T-helper 2 cell treated with Interferon-gamma antibody and Interleukin-4, amounts not matched to agents 5 μg/mL and 100 μg/mL, for 36 hours (primary cell): ENCODE measurements around the gene SLC39A3.
A peak's percentile ranks its signal among the peaks of the same experiment; 100 is the strongest.

Experiments
- DNase-seq: peaks from one replicate; pipeline ENCODE4 v3.0.0; 2021; ENCODE audit warnings: low spot score
- H3K27ac Mint-ChIP-seq: one replicate; pipeline ENCODE4 v1.8.0; 2021; ENCODE audit warnings: mild to moderate bottlenecking, mixed read lengths
- H3K27me3 Mint-ChIP-seq: one replicate; pipeline ENCODE4 v1.8.0; 2021; ENCODE audit warnings: low read depth, mixed read lengths
- H3K36me3 Mint-ChIP-seq: one replicate; pipeline ENCODE4 v1.8.0; 2021; ENCODE audit warnings: low read depth, mixed read lengths
- H3K4me1 Mint-ChIP-seq: one replicate; pipeline ENCODE4 v1.8.0; 2021; ENCODE audit warnings: low read depth, mixed read lengths
- H3K4me3 Mint-ChIP-seq: one replicate; pipeline ENCODE4 v1.8.0; 2022; ENCODE audit warnings: mild to moderate bottlenecking, moderate library complexity, mixed read lengths
- H3K9me3 Mint-ChIP-seq: one replicate; pipeline ENCODE4 v1.8.0; 2021; ENCODE audit warnings: mixed read lengths

Gene SLC39A3, protein sequence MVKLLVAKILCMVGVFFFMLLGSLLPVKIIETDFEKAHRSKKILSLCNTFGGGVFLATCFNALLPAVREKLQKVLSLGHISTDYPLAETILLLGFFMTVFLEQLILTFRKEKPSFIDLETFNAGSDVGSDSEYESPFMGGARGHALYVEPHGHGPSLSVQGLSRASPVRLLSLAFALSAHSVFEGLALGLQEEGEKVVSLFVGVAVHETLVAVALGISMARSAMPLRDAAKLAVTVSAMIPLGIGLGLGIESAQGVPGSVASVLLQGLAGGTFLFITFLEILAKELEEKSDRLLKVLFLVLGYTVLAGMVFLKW

DNA sequence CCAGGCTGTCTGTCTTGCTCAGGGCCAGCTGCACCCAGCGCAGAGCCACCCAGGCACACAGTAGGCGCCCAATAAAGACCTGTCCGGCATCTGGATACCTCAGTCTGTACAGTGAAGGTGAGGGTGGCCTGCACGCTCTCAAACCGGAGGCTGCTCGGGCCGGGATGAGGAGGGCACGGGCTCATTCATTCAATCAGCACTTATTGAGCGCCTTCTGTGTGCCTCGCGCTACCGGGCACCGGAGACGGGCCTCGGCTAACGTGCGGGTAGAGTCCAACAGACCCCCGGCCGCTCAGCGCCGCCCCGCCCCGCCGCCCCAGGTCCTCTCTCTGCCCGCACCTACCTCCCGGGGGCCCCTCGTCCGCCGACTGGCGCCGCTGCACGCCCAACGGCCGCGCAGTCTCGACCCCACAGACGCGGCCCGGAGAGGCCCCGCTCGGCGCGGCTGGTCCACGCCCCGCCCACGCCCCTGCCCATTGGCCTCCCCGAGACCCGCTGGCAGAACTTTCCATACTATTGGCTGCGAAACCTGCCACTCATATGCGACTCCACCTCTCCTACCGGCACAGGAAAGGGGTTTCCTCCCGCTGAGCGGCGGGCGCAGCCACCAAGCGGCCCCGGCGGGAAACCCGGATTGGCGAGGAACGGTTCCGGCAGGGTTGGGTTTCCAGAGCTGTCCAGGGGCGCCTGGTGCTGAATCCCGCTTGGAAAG lies at the start of gene SLC39A3:
Gene SLC39A3, minus strand, starts transcription at position 416 of the 712 bp plus-strand sequence. CDS start 2,760 bp downstream, outside the sequence.
- Mint-ChIP-seq H3K27ac (peak within 1 kb of the TSS; percentile 83), H3K27me3 (peaks cover 12% of the 10 kb centered on the region), H3K9me3 (no peaks in the 10 kb centered on the region), H3K4me1 (peaks cover 12% of the 10 kb centered on the region), H3K4me3 (peak within 1 kb of the TSS; percentile 93), H3K36me3 (peaks cover 20% of the 10 kb centered on the region)
- DNase-seq = peak; percentile 97

DNA sequence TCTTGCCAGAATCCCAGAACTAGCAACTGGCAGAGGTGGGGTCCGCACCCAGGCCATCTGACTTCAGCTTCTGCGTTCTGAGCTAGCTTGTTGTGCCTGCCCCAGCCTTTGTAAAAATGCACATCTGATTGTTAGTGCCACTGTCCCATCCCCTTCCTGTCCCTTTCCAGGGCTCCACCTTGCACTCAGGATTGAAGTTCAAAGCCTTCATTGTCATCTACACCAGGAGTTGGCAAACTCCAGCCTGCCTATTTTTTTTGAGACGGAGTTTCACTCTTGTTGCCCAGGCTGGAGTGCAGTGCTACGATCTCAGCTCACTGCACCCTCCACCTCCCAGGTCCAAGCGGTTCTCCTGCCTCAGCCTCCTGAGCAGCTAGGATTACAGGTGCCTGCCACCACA lies 48.4 kb upstream of the SLC39A3 start:
- Mint-ChIP-seq H3K4me3 (peak overlapping the region; percentile 24), H3K9me3 (no peaks in the 10 kb centered on the region), H3K27me3 (no peaks in the 10 kb centered on the region), H3K27ac (no peak overlapping the region), H3K4me1 (peaks cover 25% of the 10 kb centered on the region), H3K36me3 (peaks cover 14% of the 10 kb centered on the region)
- DNase-seq = no peak

DNA sequence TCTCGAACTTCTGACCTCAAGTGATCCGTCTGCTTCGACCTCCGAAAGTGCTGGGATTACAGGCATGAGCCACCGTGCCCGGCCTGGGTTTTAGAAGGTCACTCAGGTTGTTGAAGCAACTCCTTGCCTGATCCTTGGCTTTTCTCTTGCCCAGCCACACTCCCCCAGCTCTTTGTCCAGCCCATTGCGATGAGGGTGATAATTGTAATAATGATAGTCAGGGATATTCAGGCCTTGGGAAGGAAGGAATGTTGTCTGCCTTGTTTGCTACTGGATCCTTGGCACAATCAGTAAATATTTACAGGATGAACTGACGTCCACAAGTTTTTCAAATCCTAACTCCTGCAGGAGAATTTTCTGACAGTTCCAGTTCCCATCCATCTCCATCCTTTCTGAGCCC lies 47.3 kb upstream of the SLC39A3 start:
- H3K27me3 Mint-ChIP-seq = no peaks in the 10 kb centered on the region

DNA sequence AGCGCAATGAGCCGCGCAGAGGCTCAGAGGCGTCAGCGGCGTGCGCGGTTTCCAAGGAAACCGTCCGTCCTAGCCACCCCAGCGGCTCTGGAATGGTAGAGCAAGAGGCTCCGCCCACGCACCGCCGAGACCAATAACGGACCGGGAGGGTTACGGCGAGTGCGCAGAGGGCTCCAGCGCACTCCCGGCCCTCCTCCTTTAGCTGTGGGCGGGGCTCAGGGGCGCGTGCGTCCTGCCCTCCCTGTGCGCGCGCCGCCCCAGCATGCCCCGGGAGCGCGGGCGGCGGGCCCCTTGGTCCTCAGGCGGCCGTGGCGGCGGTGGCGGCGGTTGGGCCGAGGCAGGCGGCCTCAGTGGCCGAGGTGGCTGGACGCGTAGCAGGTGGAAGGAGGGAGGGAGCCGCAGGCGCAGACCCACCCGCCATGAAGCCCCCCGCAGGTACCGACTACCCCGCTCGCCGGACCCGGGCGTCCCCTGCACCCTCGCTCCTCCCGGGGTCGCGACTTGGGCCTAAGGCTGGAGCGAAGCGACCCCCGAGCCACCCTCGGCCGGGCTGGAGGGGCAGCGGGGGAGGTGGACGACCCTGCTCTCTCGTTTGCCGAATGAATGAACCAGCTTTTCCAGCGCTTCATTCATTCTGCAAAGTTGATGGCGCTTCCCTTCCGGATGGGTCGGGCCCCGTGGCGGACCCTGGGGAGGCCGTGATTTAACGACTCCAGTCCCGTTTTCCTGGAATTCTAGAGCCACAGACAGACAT lies 45.6 kb upstream of the SLC39A3 start, which contains the start of gene THOP1:
Gene THOP1, plus strand, starts transcription at position 260 of the 754 bp plus-strand sequence. Its CDS starts 160 bp downstream, at position 420.
- Mint-ChIP-seq H3K4me3 (peak within 1 kb of the TSS; percentile 97), H3K27me3 (no peaks in the 10 kb centered on the region), H3K27ac (peak within 1 kb of the TSS; percentile 82), H3K4me1 (peaks cover 40% of the 10 kb centered on the region), H3K36me3 (peaks cover 11% of the 10 kb centered on the region), H3K9me3 (no peaks in the 10 kb centered on the region)
- peak; percentile 99 for DNase-seq

More for the DNA sequence above, 47.3 kb upstream of the SLC39A3 start:
- no peak for DNase-seq
- Mint-ChIP-seq H3K9me3 (no peaks in the 10 kb centered on the region), H3K4me1 (peaks cover 29% of the 10 kb centered on the region), H3K4me3 (peak overlapping the region; percentile 97), H3K27ac (no peak overlapping the region), H3K36me3 (peaks cover 14% of the 10 kb centered on the region)

DNA sequence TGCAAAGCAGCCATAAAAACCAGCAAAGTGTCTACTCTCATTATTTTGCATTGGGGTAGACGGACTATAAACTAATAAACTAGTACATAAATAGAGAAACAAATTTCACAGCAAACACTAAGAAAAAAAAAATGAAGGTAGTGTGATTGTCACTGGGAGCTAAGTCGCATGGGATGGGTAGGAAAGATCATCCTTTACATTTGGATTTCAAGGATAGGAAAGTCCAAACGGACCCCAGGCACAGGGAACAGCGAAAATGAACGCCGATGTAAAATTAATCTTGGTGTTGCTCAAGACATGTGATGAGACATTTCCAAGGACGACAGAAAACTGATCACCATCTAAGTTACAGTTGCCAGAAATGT lies 43.9 kb upstream of the SLC39A3 start:
- peak overlapping the region; percentile 93 for H3K27ac Mint-ChIP-seq
- peak overlapping the region; percentile 94 for H3K4me3 Mint-ChIP-seq
- no peaks in the 10 kb centered on the region for H3K9me3 Mint-ChIP-seq
- H3K36me3 Mint-ChIP-seq = peaks cover 8% of the 10 kb centered on the region
- H3K4me1 Mint-ChIP-seq = peaks cover 41% of the 10 kb centered on the region
- H3K27me3 Mint-ChIP-seq = no peaks in the 10 kb centered on the region
- DNase-seq = no peak

DNA sequence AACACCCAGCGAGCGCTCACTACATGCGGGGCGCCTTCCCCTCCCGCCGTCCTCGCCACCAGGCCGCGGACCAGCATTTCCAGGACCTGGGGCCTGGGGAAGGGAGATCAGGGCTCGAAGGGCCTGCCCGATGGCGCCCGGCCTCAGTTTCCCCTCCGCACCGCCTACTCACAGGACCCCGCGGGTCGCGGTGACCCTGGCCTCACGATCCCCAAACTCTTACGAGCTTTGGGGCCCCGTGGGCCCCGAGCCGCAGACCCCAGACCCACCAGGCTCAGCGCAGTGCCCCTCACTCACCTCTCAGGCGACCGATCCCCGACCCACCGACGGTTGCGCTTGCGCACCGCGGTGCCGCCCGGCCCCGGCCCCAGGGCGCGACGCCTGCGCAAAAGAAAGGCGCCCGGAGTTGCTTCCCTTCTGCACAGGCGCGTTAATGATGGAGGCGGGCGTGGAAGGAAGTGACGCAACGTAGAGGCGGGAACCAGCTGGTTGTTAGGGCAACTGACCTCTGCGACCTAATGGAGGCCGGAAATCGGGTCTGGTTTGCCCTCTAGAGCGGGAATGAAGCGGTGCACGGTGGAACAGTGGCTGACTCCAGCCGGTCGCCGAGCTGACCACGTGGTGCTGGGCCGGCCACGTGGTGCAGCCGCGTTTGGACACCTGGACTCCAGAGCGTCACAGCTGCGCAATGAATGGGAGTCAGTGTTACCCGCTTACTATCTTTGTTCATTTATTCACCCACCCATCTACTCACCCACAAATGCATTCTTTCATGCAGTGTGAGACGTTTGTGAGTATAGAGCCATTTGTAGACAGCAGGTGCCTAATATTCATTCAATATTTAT lies 43.3 kb upstream of the SLC39A3 start, which contains the start of gene SGTA:
Gene SGTA, minus strand, starts transcription at position 338 of the 845 bp plus-strand sequence. CDS start 14,205 bp downstream, outside the sequence.
- no peaks in the 10 kb centered on the region for H3K9me3 Mint-ChIP-seq
- peaks cover 41% of the 10 kb centered on the region for H3K4me1 Mint-ChIP-seq
- no peaks in the 10 kb centered on the region for H3K27me3 Mint-ChIP-seq
- H3K4me3 Mint-ChIP-seq = peak within 1 kb of the TSS; percentile 94
- DNase-seq = peak; percentile 98
- peak within 1 kb of the TSS; percentile 93 for H3K27ac Mint-ChIP-seq
- peaks cover 11% of the 10 kb centered on the region for H3K36me3 Mint-ChIP-seq

DNA sequence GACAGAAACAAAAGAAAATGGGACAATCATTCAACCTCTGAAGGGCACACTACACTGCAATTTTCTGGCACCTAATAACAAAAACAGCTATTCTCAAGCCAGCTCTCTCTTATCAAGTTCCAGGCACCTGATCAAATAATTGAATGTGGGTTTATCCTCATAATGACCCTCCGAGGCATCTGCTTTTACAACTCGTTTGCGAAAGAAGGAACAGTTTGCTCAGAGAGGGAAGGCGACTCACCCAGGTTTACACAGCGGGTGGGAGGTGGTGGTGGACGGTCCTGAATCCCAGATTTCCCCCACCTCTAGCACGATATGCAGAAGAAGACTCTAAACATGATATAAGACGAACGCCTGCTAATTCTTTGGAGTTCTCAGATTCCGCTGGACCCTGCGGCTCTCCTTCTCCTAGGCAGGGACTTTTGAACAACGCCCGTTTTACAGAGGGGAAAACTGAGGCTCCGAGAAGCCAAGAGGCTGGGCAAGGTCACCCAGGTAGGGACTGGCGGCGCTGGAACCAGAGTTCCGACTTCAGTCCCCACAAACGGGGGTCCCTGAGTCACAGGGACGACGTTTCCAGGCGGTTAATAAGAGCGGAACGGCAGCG lies 42.6 kb upstream of the SLC39A3 start:
- Mint-ChIP-seq H3K27ac (peak overlapping the region; percentile 93), H3K27me3 (no peaks in the 10 kb centered on the region), H3K9me3 (no peaks in the 10 kb centered on the region), H3K4me1 (peaks cover 35% of the 10 kb centered on the region), H3K36me3 (peaks cover 9% of the 10 kb centered on the region), H3K4me3 (peak overlapping the region; percentile 94)
- DNase-seq = peak; percentile 7

DNA sequence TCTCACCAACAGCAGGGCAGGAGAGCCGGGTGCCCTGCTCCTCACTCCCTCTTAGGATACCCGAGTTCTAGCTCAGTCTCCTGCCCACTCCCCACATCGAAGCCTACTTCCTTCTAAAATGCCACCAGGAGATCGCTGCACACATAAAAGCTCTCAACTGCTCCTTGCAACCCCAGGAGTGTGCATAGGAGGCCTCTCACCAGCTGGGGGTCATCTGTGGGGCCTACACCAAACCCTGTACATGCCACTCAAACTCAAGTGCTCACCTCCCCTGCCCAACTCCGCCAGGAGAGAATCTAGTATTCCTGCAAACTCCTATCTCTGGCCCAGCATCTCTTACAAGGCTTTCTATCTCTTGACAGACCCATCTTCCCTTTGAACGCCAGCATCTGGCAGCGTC lies 40.5 kb upstream of the SLC39A3 start:
- Mint-ChIP-seq H3K4me1 (peaks cover 39% of the 10 kb centered on the region), H3K27me3 (no peaks in the 10 kb centered on the region), H3K27ac (no peak overlapping the region), H3K9me3 (no peaks in the 10 kb centered on the region), H3K4me3 (no peak overlapping the region), H3K36me3 (peaks cover 16% of the 10 kb centered on the region)
- DNase-seq = no peak

DNA sequence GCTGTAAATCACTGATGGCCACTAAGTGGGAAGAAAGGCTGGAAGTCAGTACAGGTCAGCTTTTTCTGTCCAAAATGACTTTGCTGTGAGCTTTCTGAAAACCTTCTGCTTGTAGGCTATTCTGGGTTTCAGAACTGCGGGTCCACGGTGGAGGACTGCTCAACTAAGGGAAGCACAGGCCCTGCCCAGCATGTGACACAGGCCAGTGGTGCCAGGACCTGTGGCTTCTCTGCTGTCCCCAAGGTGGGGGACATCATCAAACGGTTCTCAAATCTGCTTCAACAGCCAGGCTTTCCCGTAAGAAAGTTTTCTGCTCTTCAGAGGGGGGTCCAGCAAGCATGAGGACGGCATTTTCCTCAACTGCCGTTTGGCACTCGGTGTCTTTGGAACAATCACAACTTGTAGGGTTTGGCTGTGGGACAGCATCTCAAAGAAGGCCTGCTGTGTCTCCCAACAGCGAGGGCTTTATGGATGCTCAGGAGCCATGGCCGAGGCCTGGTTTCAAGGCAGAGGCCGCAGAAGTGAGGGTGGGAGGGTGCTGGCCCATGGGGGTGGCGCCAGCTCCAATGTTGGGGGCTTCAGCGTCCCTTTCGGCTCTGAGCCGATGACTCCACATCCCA lies 39.4 kb upstream of the SLC39A3 start:
- Mint-ChIP-seq H3K9me3 (no peaks in the 10 kb centered on the region), H3K4me1 (peaks cover 46% of the 10 kb centered on the region), H3K4me3 (no peak overlapping the region), H3K27ac (no peak overlapping the region), H3K36me3 (peaks cover 19% of the 10 kb centered on the region), H3K27me3 (no peaks in the 10 kb centered on the region)
- no peak for DNase-seq

DNA sequence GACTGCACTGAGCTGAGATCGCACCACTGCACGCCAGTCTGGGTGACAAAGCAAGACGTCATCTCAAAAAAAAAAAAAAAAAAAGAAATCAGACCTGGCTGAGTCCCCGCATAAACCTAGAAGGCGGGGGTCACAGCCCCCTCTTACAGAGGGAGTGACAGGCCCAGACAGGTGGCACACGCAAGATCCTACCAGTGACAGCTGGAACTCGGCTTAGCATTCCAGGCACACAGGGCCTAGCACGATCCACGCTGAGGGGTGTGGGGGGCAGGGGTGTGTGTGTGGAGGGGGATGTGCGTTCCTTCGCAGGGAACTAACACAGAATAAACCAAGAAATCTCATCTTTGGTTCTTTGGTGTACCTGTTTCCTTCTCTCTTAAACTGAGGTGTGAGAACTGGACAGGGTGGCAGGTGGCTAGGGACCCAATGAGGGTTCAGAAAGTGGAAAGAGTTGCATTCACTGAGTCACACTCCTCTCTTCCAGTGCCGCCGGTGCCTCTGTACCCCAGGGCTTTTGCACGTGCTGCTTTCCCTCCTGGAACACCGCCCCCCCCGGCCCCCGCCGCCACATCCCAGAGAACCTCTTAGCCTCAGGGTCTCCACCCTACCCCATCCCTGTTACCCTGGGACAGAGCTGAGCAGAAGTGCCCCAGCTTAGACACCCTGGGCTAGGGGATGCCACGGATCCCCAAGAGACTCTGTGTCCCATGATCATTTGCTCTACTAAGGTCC lies 38.3 kb upstream of the SLC39A3 start:
- Mint-ChIP-seq H3K4me3 (no peak overlapping the region), H3K4me1 (peaks cover 40% of the 10 kb centered on the region), H3K9me3 (no peaks in the 10 kb centered on the region), H3K27ac (peak overlapping the region; percentile 26), H3K36me3 (peaks cover 19% of the 10 kb centered on the region), H3K27me3 (no peaks in the 10 kb centered on the region)
- no peak for DNase-seq

DNA sequence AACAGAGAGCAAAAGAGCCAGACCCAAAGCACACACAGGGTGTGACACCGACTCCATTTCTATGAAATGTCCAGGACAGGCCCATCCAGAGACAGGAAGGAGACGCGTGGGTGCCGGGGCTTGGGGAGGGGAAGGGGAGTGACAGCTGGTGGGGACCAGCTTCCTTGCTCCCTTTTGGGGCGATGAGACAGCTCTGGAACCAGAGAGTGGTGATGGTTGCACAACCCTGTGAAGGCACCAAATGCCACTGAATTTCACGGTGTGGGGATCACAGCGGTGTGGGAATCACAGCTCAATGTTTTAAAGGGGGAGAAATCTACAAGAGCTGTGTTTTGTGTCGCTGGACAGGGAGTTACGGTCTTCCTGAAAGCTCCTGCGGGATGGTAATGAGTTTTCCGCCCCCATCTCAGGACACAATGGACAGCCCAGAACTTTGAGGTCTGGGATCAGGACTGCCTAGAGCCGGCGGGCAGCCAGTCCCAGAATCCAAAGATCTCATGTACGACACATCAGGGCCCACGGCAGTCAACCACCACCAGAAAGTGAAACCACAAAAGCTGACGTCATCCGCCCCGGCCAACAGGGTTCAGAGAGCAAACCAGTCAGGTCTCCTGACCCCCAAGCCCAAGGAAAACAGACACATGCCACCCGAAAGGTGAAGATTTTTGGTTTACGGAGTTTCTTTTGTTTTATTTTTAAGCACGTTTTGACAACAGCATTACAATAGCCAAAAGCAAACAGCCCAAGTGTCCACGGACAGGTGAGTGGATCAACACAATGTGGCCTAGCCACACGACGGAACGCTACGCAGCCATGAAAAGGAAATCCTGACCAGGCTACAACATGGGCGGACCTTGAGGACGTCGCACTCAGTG lies 36.0 kb upstream of the SLC39A3 start:
- Mint-ChIP-seq H3K9me3 (no peaks in the 10 kb centered on the region), H3K4me1 (peaks cover 25% of the 10 kb centered on the region), H3K36me3 (peaks cover 16% of the 10 kb centered on the region), H3K27me3 (no peaks in the 10 kb centered on the region), H3K27ac (peak overlapping the region; percentile 95), H3K4me3 (peak overlapping the region; percentile 84)
- peak; percentile 76 for DNase-seq
